DND-41 (cell line): ENCODE results near the gene SIL1.

Source experiments
- ATAC-seq: fragments of 200-7000 bp; cut with Tn5 transposase; 3 replicates; pipeline ENCODE4 v1.9.1; 2021; ENCODE audit warnings: low read depth; ENCODE audit not compliant: insufficient read depth
- DNase-seq: peaks from one replicate; pipeline ENCODE4 v3.0.0-alpha.2; 2020
- H2AFZ ChIP-seq: 2 replicates; pipeline ENCODE4 v1.6.0; 2012; ENCODE audit warnings: low read depth, low read length
- H3K27ac ChIP-seq: 2 replicates; pipeline ENCODE4 v1.5.1; 2012; ENCODE audit warnings: low read length, inconsistent platforms
- H3K27me3 ChIP-seq: fragments of 200-600 bp; sonication (generic); 2 replicates; pipeline ENCODE4 v1.6.0; 2012; ENCODE audit warnings: low read length, mild to moderate bottlenecking, inconsistent platforms; ENCODE audit not compliant: insufficient read depth, poor library complexity
- H3K36me3 ChIP-seq: 2 replicates; pipeline ENCODE4 v1.5.1; 2012; ENCODE audit warnings: low read length, inconsistent platforms; ENCODE audit not compliant: insufficient read depth
- H3K4me1 ChIP-seq: 2 replicates; pipeline ENCODE4 v1.5.1; 2012; ENCODE audit warnings: mild to moderate bottlenecking, low read length; ENCODE audit not compliant: insufficient read depth
- H3K4me2 ChIP-seq: 2 replicates; pipeline ENCODE4 v1.6.0; 2012; ENCODE audit warnings: mild to moderate bottlenecking, moderate library complexity, low read length, inconsistent platforms; ENCODE audit not compliant: insufficient read depth
- H3K4me3 ChIP-seq, 2 experiments: fragments of 200-600 bp in 1 of 2; shearing (Covaris generic) in 1 of 2; 2 replicates each; pipeline ENCODE4 v1.5.1; 2012 to 2016; ENCODE audit warnings: inconsistent platforms in 2 of 2, low read length in 2 of 2, mild to moderate bottlenecking in 2 of 2, low read depth in 1 of 2, moderate library complexity in 1 of 2
- H3K79me2 ChIP-seq: 2 replicates; pipeline ENCODE4 v1.6.0; 2012; ENCODE audit warnings: low read length, inconsistent platforms; ENCODE audit not compliant: insufficient read depth
- H3K9ac ChIP-seq: 2 replicates; pipeline ENCODE4 v1.6.0; 2012; ENCODE audit warnings: low read depth, mild to moderate bottlenecking, inconsistent platforms, low read length, moderate library complexity
- H3K9me3 ChIP-seq: 2 replicates; pipeline ENCODE4 v1.5.1; 2012; ENCODE audit warnings: low read length, moderate library complexity, mild to moderate bottlenecking, inconsistent platforms; ENCODE audit not compliant: insufficient read depth, severe bottlenecking
- H4K20me1 ChIP-seq: 2 replicates; pipeline ENCODE4 v1.6.0; 2012; ENCODE audit warnings: low read length; ENCODE audit not compliant: insufficient read depth
- CTCF ChIP-seq: IDR thresholded peaks from 2 replicates; pipeline ENCODE4 v1.5.1; 2012; ENCODE audit warnings: borderline replicate concordance, low read length, moderate library complexity, mild to moderate bottlenecking; ENCODE audit not compliant: poor library complexity, severe bottlenecking; ENCODE audit errors: extremely low read depth
- EZH2 ChIP-seq: IDR thresholded peaks from 3 replicates; pipeline ENCODE4 v1.6.1; 2012; ENCODE audit warnings: borderline replicate concordance, low read depth, mild to moderate bottlenecking, moderate library complexity, low read length, inconsistent platforms; ENCODE audit not compliant: severe bottlenecking

SIL1 gene

GRCh38 chr5:139132515-139132914, 65.7 kb downstream of the SIL1 start:
- H2AFZ ChIP-seq = no peak overlapping the region
- 0 out of 2 replicates have a peak, but pooled peaks cover 3% of the 10 kb centered on the region for H3K36me3 ChIP-seq
- no peak overlapping the region for H3K4me3 ChIP-seq
- TF ChIP-seq EZH2 = no peak
- H3K27ac ChIP-seq = no peak overlapping the region
- no peak overlapping the region for H3K9ac ChIP-seq
- no peaks in the 10 kb centered on the region for H3K27me3 ChIP-seq
- peaks cover 3% of the 10 kb centered on the region; the same call in 1 of the 2 replicates for H4K20me1 ChIP-seq
- H3K4me2 ChIP-seq = no peak overlapping the region
- H3K4me1 ChIP-seq = no peaks in the 10 kb centered on the region
- no peaks in the 10 kb centered on the region for H3K9me3 ChIP-seq
- DNase-seq = no peak
- no peak for ATAC-seq
- peaks cover 11% of the 10 kb centered on the region; the same call in 1 of the 2 replicates for H3K79me2 ChIP-seq

GRCh38 chr5:139131921-139132432, 66.2 kb downstream of the SIL1 start:
- Histone ChIP-seq H3K27ac (no peak overlapping the region), H4K20me1 (peaks cover 3% of the 10 kb centered on the region; the same call in 1 of the 2 replicates), H3K27me3 (no peaks in the 10 kb centered on the region), H3K4me3 (no peak overlapping the region), H3K9me3 (no peaks in the 10 kb centered on the region), H3K4me2 (no peak overlapping the region), H2AFZ (no peak overlapping the region), H3K36me3 (peaks cover 6% of the 10 kb centered on the region; the same call in 1 of the 2 replicates), H3K4me1 (no peaks in the 10 kb centered on the region), H3K9ac (no peak overlapping the region), H3K79me2 (peaks cover 11% of the 10 kb centered on the region; the same call in 1 of the 2 replicates)
- ATAC-seq (no peak), DNase-seq (no peak)
- TF ChIP-seq CTCF (no peak), EZH2 (no peak)

GRCh38 chr5:139131465-139131864, 66.7 kb downstream of the SIL1 start:
- H3K9me3 ChIP-seq = no peaks in the 10 kb centered on the region
- H3K9ac ChIP-seq = no peak overlapping the region
- no peaks in the 10 kb centered on the region for H3K27me3 ChIP-seq
- no peak overlapping the region for H2AFZ ChIP-seq
- H3K27ac ChIP-seq = no peak overlapping the region
- no peaks in the 10 kb centered on the region for H3K4me1 ChIP-seq
- H3K79me2 ChIP-seq = peaks cover 11% of the 10 kb centered on the region; the same call in 1 of the 2 replicates
- DNase-seq = no peak
- no peak overlapping the region for H3K4me3 ChIP-seq
- peaks cover 9% of the 10 kb centered on the region for H3K36me3 ChIP-seq
- ATAC-seq = no peak
- H4K20me1 ChIP-seq = peaks cover 3% of the 10 kb centered on the region; the same call in 1 of the 2 replicates
- H3K4me2 ChIP-seq = no peak overlapping the region
- no peak for TF ChIP-seq CTCF
- TF ChIP-seq EZH2 = no peak

GRCh38 chr5:139131062-139131461, 67.1 kb downstream of the SIL1 start:
- peaks cover 7% of the 10 kb centered on the region; the same call in 1 of the 2 replicates for H3K79me2 ChIP-seq
- DNase-seq = no peak

More at GRCh38 chr5:139131062-139131461, 67.1 kb downstream of the SIL1 start:
- Histone ChIP-seq H3K27me3 (no peaks in the 10 kb centered on the region), H3K9me3 (no peaks in the 10 kb centered on the region), H3K9ac (no peak overlapping the region), H3K4me2 (no peak overlapping the region), H2AFZ (no peak overlapping the region), H3K36me3 (peaks cover 9% of the 10 kb centered on the region), H3K27ac (no peak overlapping the region), H4K20me1 (peaks cover 3% of the 10 kb centered on the region; the same call in 1 of the 2 replicates), H3K4me1 (no peaks in the 10 kb centered on the region), H3K4me3 (no peak overlapping the region)
- TF ChIP-seq CTCF (no peak), EZH2 (no peak)
- ATAC-seq = no peak
